ENCODE data around the gene ODAD4. TPM values are rescaled to one million over a fixed set of nuclear protein-coding genes. Genes with fewer than 3 reads are reported as not detected.

Gene ODAD4
- total and polyA plus RNA-seq, 2 of the 4 experiments (the other 2 are of a cell fraction): 0.38 to 0.54 TPM

DNA sequence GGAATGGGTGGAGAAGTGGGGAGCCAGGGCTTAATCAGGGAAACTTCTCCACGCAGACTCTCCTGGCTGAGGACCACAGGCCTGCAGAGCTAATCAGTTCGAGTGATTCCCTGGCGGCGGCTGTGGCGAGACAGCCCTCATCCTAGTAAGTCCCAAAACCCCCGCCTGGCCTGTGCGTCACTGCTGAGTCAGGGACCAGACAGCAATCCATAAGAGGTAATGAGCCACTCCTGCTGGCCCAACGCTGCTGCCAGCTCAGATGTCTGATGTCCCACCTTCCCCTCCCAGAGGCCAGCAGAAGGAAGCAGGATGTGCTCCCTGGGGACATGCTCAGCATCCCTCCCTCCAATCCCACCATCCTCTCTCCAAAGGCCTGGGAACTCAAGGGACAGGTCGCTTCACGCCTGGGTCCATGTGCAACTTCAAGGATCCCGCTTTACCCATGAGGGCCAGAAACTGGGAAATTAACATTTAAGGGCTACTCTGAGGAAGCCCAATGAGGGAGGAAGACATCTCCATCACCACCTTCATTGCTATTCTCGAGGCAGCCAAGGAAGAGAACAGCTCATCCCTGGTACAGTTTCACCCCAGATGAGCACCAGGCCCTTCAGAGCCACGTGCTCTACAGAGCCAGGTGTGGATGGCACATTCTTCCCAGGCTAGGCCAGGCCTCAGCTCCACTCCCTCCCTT, 19.6 kb upstream of the ODAD4 start:
- H3K4ac ChIP-seq (ENCODE audit: low read depth, low read length): peak overlapping the region; percentile 92
- H2BK120ac ChIP-seq (ENCODE audit: low read depth, low read length): peak overlapping the region; percentile 87
- dilution Hi-C loops (cut with HindIII; ENCODE audit: low sequenced_read_pairs, unreplicated experiment): no loop called here
- intact Hi-C loops (cut with micrococcal nuclease): loop anchor here (1.0 kb wide), 1 partner anchor 8 kb away; no protein-coding TSS in a partner anchor
- H3K27me3 ChIP-seq (ENCODE audit: control insufficient read depth, insufficient read depth, low read length): no peaks in the 10 kb centered on the region
- BruUV-seq (replicated peaks): no TSS peak
- H4K20me1 ChIP-seq (ENCODE audit: insufficient read depth, low read length): peaks cover 69% of the 10 kb centered on the region
- peak overlapping the region; percentile 76; the same call in 1 of the 2 replicates for H3K23ac ChIP-seq (ENCODE audit: low read depth, low read length)
- peak overlapping the region; percentile 35 for H3K4me2 ChIP-seq (ENCODE audit: low read depth, low read length)
- H4K8ac ChIP-seq (ENCODE audit: low read depth in 2 of 2, low read length in 2 of 2): peak overlapping the region; percentile 84 to 86
- peak overlapping the region; percentile 92 for H3K27ac ChIP-seq (ENCODE audit: insufficient read depth, low read length)
- H3K18ac ChIP-seq (ENCODE audit: low read depth, low read length): peak overlapping the region; percentile 58
- POLR2A ChIA-PET (ENCODE audit: unreplicated experiment): no interaction called here
- peak overlapping the region; percentile 62 for H2AFZ ChIP-seq (replicated peaks; ENCODE audit: low read length, poor library complexity)
- H3K9ac ChIP-seq (ENCODE audit: low read depth, low read length): peak overlapping the region; percentile 49
- H2AK9ac ChIP-seq (replicated peaks; ENCODE audit: low read depth, low read length, poor library complexity): peak overlapping the region; percentile 82
- in situ Hi-C loops (cut with MboI; ENCODE audit: low sequenced_read_pairs): no loop called here
- H2BK15ac ChIP-seq (ENCODE audit: low read depth, low read length): peak overlapping the region; percentile 62; the same call in 2 of the 3 replicates
- peak overlapping the region; percentile 98 for H2BK5ac ChIP-seq (ENCODE audit: low read depth, low read length, poor library complexity, severe bottlenecking)
- DNase-seq (peak; percentile 99), ATAC-seq (ENCODE audit: low read depth) (peak; percentile 83)
- peaks cover 47% of the 10 kb centered on the region for H3K4me1 ChIP-seq (ENCODE audit: control insufficient read depth, insufficient read depth, low read length)
- peaks cover 62% of the 10 kb centered on the region for H3K36me3 ChIP-seq (ENCODE audit: control insufficient read depth, insufficient read depth, low read length)
- H3K56ac ChIP-seq (ENCODE audit: extremely low read depth, insufficient read depth, low read length): peak overlapping the region; percentile 68; the same call in 1 of the 2 replicates
- H2BK20ac ChIP-seq (ENCODE audit: low read depth, low read length): peak overlapping the region; percentile 86
- peak overlapping the region; percentile 87 for H4K91ac ChIP-seq (ENCODE audit: insufficient read depth, low read depth, low read length)
- H3K9me3 ChIP-seq (ENCODE audit: control insufficient read depth, insufficient read depth, low read length): no peaks in the 10 kb centered on the region
- CTCF ChIA-PET: no interaction called here
- no peak overlapping the region for H3K4me3 ChIP-seq (ENCODE audit: insufficient read depth, low read depth, low read length)
- H2AK5ac ChIP-seq (ENCODE audit: low read depth, low read length): peak overlapping the region; percentile 96
- WGBS, 2 experiments (ENCODE audit: extremely low coverage in 2 of 2, insufficient read length in 1 of 2): 3% methylated on average over 7 of the region's 13 CpGs; no CpG with 5 or more reads in 1 of the 2 experiments
- peak overlapping the region; percentile 62 for H4K5ac ChIP-seq (ENCODE audit: low read depth, low read length)
- peaks cover 64% of the 10 kb centered on the region for H3K9me1 ChIP-seq (ENCODE audit: insufficient read depth, low read length)
- peak overlapping the region; percentile 87 for H3K14ac ChIP-seq (replicated peaks; ENCODE audit: low read depth, low read length)
- peaks cover 52 to 93% of the 10 kb centered on the region in 2 experiments for H3K79me1 ChIP-seq (ENCODE audit: low read depth in 1 of 2, low read length in 2 of 2)
- TF ChIP-seq MXI1 (IDR thresholded peaks at IDR 0.05; ENCODE audit: borderline replicate concordance, low read depth, low read length): peak; percentile 54; the same call in 1 of the 2 replicates
- TF ChIP-seq MAFK (IDR thresholded peaks at IDR 0.05; ENCODE audit: low read depth, low read length): peak; percentile 76
- TF ChIP-seq SMC3 (IDR thresholded peaks at IDR 0.05; ENCODE audit: low read depth, low read length): peak; percentile 12; the same call in 1 of the 2 replicates
- TF ChIP-seq NFE2L2 (IDR thresholded peaks at IDR 0.05; ENCODE audit: low read depth, low read length): peak; percentile 70; the same call in 1 of the 2 replicates
- peak; percentile 95 for TF ChIP-seq FOS (IDR thresholded peaks at IDR 0.05; ENCODE audit: low read depth, low read length)
- no peak for TF ChIP-seq RAD21 (IDR thresholded peaks at IDR 0.05; ENCODE audit: low read length)
- no peak for TF ChIP-seq BHLHE40 (IDR thresholded peaks at IDR 0.05; ENCODE audit: low read depth, low read length)
- TF ChIP-seq, protein P1, sequence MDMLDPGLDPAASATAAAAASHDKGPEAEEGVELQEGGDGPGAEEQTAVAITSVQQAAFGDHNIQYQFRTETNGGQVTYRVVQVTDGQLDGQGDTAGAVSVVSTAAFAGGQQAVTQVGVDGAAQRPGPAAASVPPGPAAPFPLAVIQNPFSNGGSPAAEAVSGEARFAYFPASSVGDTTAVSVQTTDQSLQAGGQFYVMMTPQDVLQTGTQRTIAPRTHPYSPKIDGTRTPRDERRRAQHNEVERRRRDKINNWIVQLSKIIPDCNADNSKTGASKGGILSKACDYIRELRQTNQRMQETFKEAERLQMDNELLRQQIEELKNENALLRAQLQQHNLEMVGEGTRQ (IDR thresholded peaks at IDR 0.05; ENCODE audit: low read depth, low read length): no peak
- TF ChIP-seq, protein P2, sequence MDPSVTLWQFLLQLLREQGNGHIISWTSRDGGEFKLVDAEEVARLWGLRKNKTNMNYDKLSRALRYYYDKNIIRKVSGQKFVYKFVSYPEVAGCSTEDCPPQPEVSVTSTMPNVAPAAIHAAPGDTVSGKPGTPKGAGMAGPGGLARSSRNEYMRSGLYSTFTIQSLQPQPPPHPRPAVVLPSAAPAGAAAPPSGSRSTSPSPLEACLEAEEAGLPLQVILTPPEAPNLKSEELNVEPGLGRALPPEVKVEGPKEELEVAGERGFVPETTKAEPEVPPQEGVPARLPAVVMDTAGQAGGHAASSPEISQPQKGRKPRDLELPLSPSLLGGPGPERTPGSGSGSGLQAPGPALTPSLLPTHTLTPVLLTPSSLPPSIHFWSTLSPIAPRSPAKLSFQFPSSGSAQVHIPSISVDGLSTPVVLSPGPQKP (IDR thresholded peaks at IDR 0.05; ENCODE audit: borderline replicate concordance, low read depth, low read length): no peak
- TF ChIP-seq CHD1 (IDR thresholded peaks at IDR 0.05; ENCODE audit: low read depth, low read length): no peak
- peak; percentile 63; the same call in 1 of the 2 replicates for TF ChIP-seq POLR2A (IDR thresholded peaks at IDR 0.05; ENCODE audit: low read depth, low read length)
- TF ChIP-seq RFX5 (IDR thresholded peaks at IDR 0.05; ENCODE audit: low read depth, low read length): no peak
- TF ChIP-seq MAZ (IDR thresholded peaks at IDR 0.05; ENCODE audit: borderline replicate concordance, low read depth, low read length): peak; percentile 80; the same call in 1 of the 2 replicates
- TF ChIP-seq CTCF (conservative IDR thresholded peaks at IDR 0.05; ENCODE audit: low read depth, low read length): peak; percentile 13; the same call in 1 of the 2 replicates
